ENCODE data around the gene ZFAND6. TPM values are rescaled to one million over a fixed set of nuclear protein-coding genes. Genes with fewer than 3 reads are reported as not detected.

ZFAND6 gene
- total RNA-seq, 3 donors from 2014 or later (not counting 1 experiment from before 2014, with no cell fraction given) = 145 to 150 (median 148) TPM

- Histone ChIP-seq H3K27ac (ENCODE audit: low read length) (no peak overlapping the region), H3K4me1 (ENCODE audit: control insufficient read depth, insufficient read depth, low read length) (no peaks in the 10 kb centered on the region), H3K36me3 (ENCODE audit: control insufficient read depth, insufficient read depth, low read length) (no peaks in the 10 kb centered on the region), H3K27me3 (ENCODE audit: control insufficient read depth, insufficient read depth, low read length) (no peaks in the 10 kb centered on the region), H3K4me3 (ENCODE audit: low read length) (no peak overlapping the region), H3K9me3 (ENCODE audit: control insufficient read depth, insufficient read depth, low read length) (no peaks in the 10 kb centered on the region)
- intact Hi-C loops (cut with micrococcal nuclease) = no loop called here
- Mint-ChIP-seq H3K4me3 (no peak overlapping the region), H3K4me1 (no peaks in the 10 kb centered on the region), H3K27me3 (ENCODE audit: low read depth in 2 of 2) (no peaks in the 10 kb centered on the region), H3K9me3 (no peaks in the 10 kb centered on the region), H3K27ac (no peak overlapping the region), H3K36me3 (no peaks in the 10 kb centered on the region)
- DNase-seq (no peak), ATAC-seq (no peak)
- 94% methylated on average over 6 of the region's 7 CpGs for WGBS (ENCODE audit: insufficient coverage)
- TF ChIP-seq, protein P1, sequence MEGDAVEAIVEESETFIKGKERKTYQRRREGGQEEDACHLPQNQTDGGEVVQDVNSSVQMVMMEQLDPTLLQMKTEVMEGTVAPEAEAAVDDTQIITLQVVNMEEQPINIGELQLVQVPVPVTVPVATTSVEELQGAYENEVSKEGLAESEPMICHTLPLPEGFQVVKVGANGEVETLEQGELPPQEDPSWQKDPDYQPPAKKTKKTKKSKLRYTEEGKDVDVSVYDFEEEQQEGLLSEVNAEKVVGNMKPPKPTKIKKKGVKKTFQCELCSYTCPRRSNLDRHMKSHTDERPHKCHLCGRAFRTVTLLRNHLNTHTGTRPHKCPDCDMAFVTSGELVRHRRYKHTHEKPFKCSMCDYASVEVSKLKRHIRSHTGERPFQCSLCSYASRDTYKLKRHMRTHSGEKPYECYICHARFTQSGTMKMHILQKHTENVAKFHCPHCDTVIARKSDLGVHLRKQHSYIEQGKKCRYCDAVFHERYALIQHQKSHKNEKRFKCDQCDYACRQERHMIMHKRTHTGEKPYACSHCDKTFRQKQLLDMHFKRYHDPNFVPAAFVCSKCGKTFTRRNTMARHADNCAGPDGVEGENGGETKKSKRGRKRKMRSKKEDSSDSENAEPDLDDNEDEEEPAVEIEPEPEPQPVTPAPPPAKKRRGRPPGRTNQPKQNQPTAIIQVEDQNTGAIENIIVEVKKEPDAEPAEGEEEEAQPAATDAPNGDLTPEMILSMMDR (IDR thresholded peaks at IDR 0.05) = no peak
These were observed 121.0 kb downstream of the ZFAND6 start for GRCh38 chr15:80180468-80180867.

DNA sequence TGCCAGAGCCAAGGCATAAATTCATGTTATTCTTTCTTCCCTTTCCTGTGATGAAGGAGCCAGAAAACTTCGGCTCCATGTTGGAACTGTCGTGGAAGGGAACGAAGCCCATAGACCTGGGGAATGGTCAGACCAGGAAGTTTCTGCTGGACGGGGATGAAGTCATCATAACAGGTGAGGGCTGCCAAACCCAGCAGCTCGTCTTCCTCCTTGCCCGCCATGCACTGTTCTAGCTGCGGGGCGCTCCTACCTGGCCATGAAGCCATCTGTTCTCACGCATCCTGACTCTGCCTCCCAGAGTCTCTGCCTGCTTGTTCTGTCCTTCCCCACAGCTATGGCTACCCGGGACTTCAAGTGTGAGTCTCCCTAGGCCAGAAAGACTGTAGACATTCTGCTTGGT lies 121.5 kb downstream of the ZFAND6 start:
- Histone ChIP-seq H3K4me3 (ENCODE audit: low read length) (no peak overlapping the region), H3K27ac (ENCODE audit: low read length) (no peak overlapping the region), H3K4me1 (ENCODE audit: control insufficient read depth, insufficient read depth, low read length) (no peaks in the 10 kb centered on the region), H3K27me3 (ENCODE audit: control insufficient read depth, insufficient read depth, low read length) (no peaks in the 10 kb centered on the region), H3K9me3 (ENCODE audit: control insufficient read depth, insufficient read depth, low read length) (no peaks in the 10 kb centered on the region), H3K36me3 (ENCODE audit: control insufficient read depth, insufficient read depth, low read length) (no peaks in the 10 kb centered on the region)
- Mint-ChIP-seq H3K4me1 (no peaks in the 10 kb centered on the region), H3K9me3 (no peaks in the 10 kb centered on the region), H3K27ac (no peak overlapping the region), H3K27me3 (ENCODE audit: low read depth in 2 of 2) (no peaks in the 10 kb centered on the region), H3K4me3 (no peak overlapping the region), H3K36me3 (no peaks in the 10 kb centered on the region)
- ATAC-seq (no peak), DNase-seq (no peak)
- intact Hi-C loops (cut with micrococcal nuclease) = no loop called here
- TF ChIP-seq, protein P1 (IDR thresholded peaks at IDR 0.05) = no peak
- 96% methylated on average over 10 of the region's 10 CpGs for WGBS (ENCODE audit: insufficient coverage)

DNA sequence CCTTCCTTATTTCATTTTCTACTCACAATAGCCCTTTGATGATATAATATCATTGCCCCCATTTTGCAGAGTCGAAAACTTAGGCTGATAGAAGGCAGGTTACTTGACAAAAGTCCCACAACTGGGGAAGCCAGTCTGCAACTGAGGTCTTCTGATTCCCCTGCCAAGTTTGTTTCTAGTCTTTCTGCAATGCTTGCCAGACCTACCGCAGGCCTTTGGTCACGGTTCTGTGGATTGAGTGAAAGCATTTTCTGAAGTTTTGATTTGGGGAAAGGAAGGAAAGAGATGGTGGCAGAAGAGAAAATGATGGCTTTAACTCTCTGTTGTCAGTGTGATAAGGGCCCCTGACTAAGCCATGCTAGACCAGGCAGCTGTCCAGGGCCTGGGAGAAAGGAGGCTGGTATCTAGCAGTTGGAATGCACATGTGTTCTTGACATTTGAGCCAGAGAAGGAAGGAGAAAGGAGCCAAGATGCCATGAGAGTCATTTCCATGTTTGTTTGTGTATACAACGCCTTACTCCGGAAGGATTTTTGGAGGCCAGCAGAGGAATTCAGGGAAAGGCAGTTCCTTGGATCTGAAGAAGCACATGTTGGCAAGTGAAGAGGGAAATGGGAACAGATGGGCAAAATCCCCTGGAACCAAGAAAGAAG lies 123.3 kb downstream of the ZFAND6 start:
- Mint-ChIP-seq H3K9me3 (no peaks in the 10 kb centered on the region), H3K27ac (no peak overlapping the region), H3K4me3 (no peak overlapping the region), H3K36me3 (no peaks in the 10 kb centered on the region), H3K27me3 (ENCODE audit: low read depth in 2 of 2) (no peaks in the 10 kb centered on the region), H3K4me1 (no peaks in the 10 kb centered on the region)
- Histone ChIP-seq H3K4me1 (ENCODE audit: control insufficient read depth, insufficient read depth, low read length) (no peaks in the 10 kb centered on the region), H3K27ac (ENCODE audit: low read length) (no peak overlapping the region), H3K4me3 (ENCODE audit: low read length) (no peak overlapping the region), H3K27me3 (ENCODE audit: control insufficient read depth, insufficient read depth, low read length) (no peaks in the 10 kb centered on the region), H3K9me3 (ENCODE audit: control insufficient read depth, insufficient read depth, low read length) (no peaks in the 10 kb centered on the region), H3K36me3 (ENCODE audit: control insufficient read depth, insufficient read depth, low read length) (no peaks in the 10 kb centered on the region)
- TF ChIP-seq, protein P1 (IDR thresholded peaks at IDR 0.05) = no peak
- intact Hi-C loops (cut with micrococcal nuclease) = no loop called here
- DNase-seq = no peak
- WGBS (ENCODE audit: insufficient coverage) = 95% methylated on average over 5 of the region's 5 CpGs
- no peak for ATAC-seq

DNA sequence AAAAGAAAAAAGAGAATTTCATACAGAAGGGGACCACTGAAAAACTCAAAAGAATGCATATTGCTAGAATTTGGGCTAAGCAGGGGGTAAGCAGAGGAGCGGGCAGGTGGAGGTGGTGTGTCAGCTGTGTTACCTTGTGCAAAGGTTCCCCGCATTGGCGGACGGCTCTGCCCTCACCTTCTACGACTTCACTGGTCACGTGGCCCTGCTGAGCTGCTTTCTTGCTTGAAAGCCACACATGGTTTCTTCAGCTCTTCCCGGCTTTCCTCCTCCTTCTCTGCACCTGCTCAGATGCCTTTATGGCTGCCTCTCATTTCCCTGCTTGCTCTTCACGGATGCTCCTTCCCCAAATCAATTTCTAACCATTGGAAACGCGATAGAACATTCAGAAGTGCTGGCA lies 123.8 kb downstream of the ZFAND6 start:
- H3K27ac Mint-ChIP-seq = no peak overlapping the region
- 95% methylated on average over 10 of the region's 10 CpGs for WGBS (ENCODE audit: insufficient coverage)
- Histone ChIP-seq H3K4me1 (ENCODE audit: control insufficient read depth, insufficient read depth, low read length) (no peaks in the 10 kb centered on the region), H3K36me3 (ENCODE audit: control insufficient read depth, insufficient read depth, low read length) (no peaks in the 10 kb centered on the region), H3K27ac (ENCODE audit: low read length) (no peak overlapping the region), H3K27me3 (ENCODE audit: control insufficient read depth, insufficient read depth, low read length) (no peaks in the 10 kb centered on the region), H3K4me3 (ENCODE audit: low read length) (no peak overlapping the region), H3K9me3 (ENCODE audit: control insufficient read depth, insufficient read depth, low read length) (no peaks in the 10 kb centered on the region)
- DNase-seq = no peak
- H3K9me3 Mint-ChIP-seq = no peaks in the 10 kb centered on the region
- intact Hi-C loops (cut with micrococcal nuclease) = no loop called here
- no peaks in the 10 kb centered on the region for H3K27me3 Mint-ChIP-seq (ENCODE audit: low read depth in 2 of 2)
- no peaks in the 10 kb centered on the region for H3K4me1 Mint-ChIP-seq
- no peak overlapping the region for H3K4me3 Mint-ChIP-seq
- no peaks in the 10 kb centered on the region for H3K36me3 Mint-ChIP-seq
- no peak for ATAC-seq
- TF ChIP-seq, protein P1 (IDR thresholded peaks at IDR 0.05) = no peak
